Loucy (cell line): ENCODE measurements around the gene RRAS.

Experiments used
- CTCF ChIP-seq: fragments of 200-600 bp; sonication (generic); conservative IDR thresholded peaks from 2 replicates; pipeline ENCODE4 v1.5.1; 2014; ENCODE audit warnings: mild to moderate bottlenecking, antibody characterized with exemption, low read length
- EZH2phosphoT487 ChIP-seq: fragments of 200-600 bp; IDR thresholded peaks from 2 replicates; pipeline ENCODE4 v1.6.1; 2018; ENCODE audit warnings: antibody characterized with exemption, mild to moderate bottlenecking, moderate library complexity, borderline replicate concordance

- TF ChIP-seq CTCF (no peak), EZH2phosphoT487 (no peak)
These were observed 12.9 kb upstream of the RRAS start for GRCh38 chr19:49652551-49653465.
